ENCODE measurements around the gene NBPF20.
"Not testable (repeated sequence)": the region's sequence is repeated elsewhere in the genome, so short reads cannot be mapped to it uniquely, and the experiment has no call there.

DNA sequence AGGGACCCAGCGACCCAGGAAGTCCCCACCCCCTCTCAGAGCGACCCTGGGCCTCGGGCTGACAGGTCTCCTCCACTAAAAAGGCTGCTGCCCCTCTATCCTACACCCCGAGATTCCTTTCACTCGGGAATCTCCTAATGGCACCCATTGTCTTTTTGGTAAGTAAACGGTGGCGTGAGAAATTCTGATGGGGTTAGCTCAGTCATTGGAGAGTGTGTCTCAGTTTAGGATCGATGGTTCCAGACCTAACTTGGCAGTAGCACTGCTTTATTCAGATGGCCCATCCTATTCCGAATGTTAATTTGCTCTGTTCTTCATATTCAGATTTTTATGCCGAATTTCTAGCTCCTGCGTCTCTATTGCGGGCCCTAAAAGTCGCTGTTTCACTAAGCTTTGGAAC is 34.6 kb upstream of the NBPF20 start:
- peak; percentile 28 for TF ChIP-seq EZH2phosphoT487 (IDR thresholded peaks at IDR 0.05; ENCODE audit: low read depth, severe bottlenecking, unreplicated experiment)
- TF ChIP-seq EZH2 (IDR thresholded peaks at IDR 0.05; ENCODE audit: borderline replicate concordance): not testable (repeated sequence)
- TF ChIP-seq, protein P1, sequence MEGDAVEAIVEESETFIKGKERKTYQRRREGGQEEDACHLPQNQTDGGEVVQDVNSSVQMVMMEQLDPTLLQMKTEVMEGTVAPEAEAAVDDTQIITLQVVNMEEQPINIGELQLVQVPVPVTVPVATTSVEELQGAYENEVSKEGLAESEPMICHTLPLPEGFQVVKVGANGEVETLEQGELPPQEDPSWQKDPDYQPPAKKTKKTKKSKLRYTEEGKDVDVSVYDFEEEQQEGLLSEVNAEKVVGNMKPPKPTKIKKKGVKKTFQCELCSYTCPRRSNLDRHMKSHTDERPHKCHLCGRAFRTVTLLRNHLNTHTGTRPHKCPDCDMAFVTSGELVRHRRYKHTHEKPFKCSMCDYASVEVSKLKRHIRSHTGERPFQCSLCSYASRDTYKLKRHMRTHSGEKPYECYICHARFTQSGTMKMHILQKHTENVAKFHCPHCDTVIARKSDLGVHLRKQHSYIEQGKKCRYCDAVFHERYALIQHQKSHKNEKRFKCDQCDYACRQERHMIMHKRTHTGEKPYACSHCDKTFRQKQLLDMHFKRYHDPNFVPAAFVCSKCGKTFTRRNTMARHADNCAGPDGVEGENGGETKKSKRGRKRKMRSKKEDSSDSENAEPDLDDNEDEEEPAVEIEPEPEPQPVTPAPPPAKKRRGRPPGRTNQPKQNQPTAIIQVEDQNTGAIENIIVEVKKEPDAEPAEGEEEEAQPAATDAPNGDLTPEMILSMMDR (IDR thresholded peaks at IDR 0.05; ENCODE audit: poor library complexity): not testable (repeated sequence)

Data from hepatocyte (in vitro differentiated cells).